Thyroid gland (tissue), 4 donors: ENCODE data around the gene CCDC158. TPM values are rescaled to one million over a fixed set of nuclear protein-coding genes. Genes with fewer than 3 reads are reported as not detected.

Source experiments
- DNase-seq, 2 donors: peaks; one replicate each; pipeline ENCODE4 v3.0.0-alpha.2; 2019
- H3K27ac ChIP-seq, 3 donors: fragments of 200-600 bp; sonication (generic); 1 replicate in 2 of 3; 2 replicates in 1 of 3; pipeline ENCODE4 v1.5.1; 2016 to 2019; ENCODE audit warnings: mild to moderate bottlenecking in 1 of 3, moderate library complexity in 1 of 3
- H3K27me3 ChIP-seq: fragments of 200-600 bp; sonication (generic); one replicate; pipeline ENCODE4 v1.5.1; 2019
- H3K36me3 ChIP-seq, 2 donors: fragments of 200-600 bp; sonication (generic); one replicate each; pipeline ENCODE4 v1.5.1; 2016 to 2019
- H3K4me1 ChIP-seq, 2 donors: fragments of 200-600 bp; sonication (generic); one replicate each; pipeline ENCODE4 v1.5.1; 2017 to 2019
- H3K4me3 ChIP-seq, 3 donors: fragments of 200-600 bp; sonication (generic); replicated peaks in 1 of 3; 1 replicate in 2 of 3; 2 replicates in 1 of 3; pipeline ENCODE4 v1.5.1; 2016; ENCODE audit warnings: mild to moderate bottlenecking in 1 of 3
- H3K9me3 ChIP-seq: fragments of 200-600 bp; sonication (generic); one replicate; pipeline ENCODE4 v1.5.1; 2017
- POLR2A ChIP-seq, 2 donors: fragments of 450-650 bp; IDR thresholded peaks; one replicate each; pipeline ENCODE4 v1.6.1; 2017; ENCODE audit warnings: antibody characterized with exemption in 2 of 2, mild to moderate bottlenecking in 2 of 2, moderate library complexity in 1 of 2
- WGBS, 2 donors: methylation state at CpG; one replicate each; pipeline ENCODE4 v1.1.5; 2017; 5-methylcytosine and 5-hydroxymethylcytosine counted together
- intact Hi-C: fragments of 100-400 bp; cut with DNase I; formaldehyde crosslinking; loops from one replicate; pipeline ENCODE4 v1.15.1; 2023
- total RNA-seq, 4 donors: library from RNA; depleted of rRNA; stranded (reverse); fragments of >200 nt; gene quantifications; one replicate each; pipeline ENCODE4 v1.2.3, GENCODE V29; 2016
- TF ChIP-seq, protein P1 (sequence below), 6 experiments: fragments of 200-600 bp in 3 of 6; fragments of 450-650 bp in 3 of 6; sonication (generic) in 3 of 6; IDR thresholded peaks; one replicate each; pipeline ENCODE4 v1.5.1; 2016 to 2019; ENCODE audit warnings: antibody characterized with exemption in 6 of 6, mild to moderate bottlenecking in 2 of 6, inconsistent platforms in 1 of 6, moderate library complexity in 1 of 6

Gene CCDC158
- total RNA-seq, 4 donors from 2014 or later: 2.0 to 5.8 (median 3.5) TPM

DNA sequence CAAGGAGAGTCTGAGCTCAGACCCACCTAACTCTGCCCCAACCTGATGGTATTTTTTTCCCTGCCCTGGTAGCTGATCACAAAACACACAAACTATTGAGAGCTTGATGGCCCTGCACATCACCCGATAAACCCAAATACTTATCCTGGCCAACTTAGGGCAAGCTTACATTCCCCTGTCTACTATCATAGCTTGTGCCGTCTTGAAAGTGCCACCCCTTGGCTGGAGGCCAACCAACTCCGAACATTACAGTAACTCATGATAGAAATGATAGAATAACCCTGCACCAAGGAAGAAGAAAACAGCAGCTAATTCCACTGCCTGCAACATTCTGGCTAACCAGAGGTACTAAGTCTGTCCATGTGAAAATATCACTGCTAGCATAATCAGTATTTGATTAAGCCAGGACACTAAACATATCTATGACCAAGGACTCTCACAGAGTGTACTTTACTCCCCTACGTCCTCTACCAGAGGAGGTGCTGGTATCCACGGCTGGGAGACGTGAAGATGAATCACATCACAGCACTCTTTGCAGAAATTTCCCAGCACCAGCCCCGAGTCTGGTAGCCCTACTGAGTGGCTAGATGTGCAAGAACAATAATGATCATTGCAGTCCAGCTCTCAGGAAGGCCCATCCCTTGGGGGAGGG, 105.5 kb downstream of the CCDC158 start:
- DNase-seq: no peak
- no peaks in the 10 kb centered on the region for H3K9me3 ChIP-seq
- H3K4me3 ChIP-seq: no peak overlapping the region
- no peak overlapping the region for H3K27ac ChIP-seq
- intact Hi-C loops: no loop called here
- H3K27me3 ChIP-seq: no peaks in the 10 kb centered on the region
- WGBS, 2 donors: 84 to 85% methylated on average over 6 to 7 of the region's 7 CpGs
- H3K4me1 ChIP-seq: no peaks in the 10 kb centered on the region
- TF ChIP-seq, protein P1, sequence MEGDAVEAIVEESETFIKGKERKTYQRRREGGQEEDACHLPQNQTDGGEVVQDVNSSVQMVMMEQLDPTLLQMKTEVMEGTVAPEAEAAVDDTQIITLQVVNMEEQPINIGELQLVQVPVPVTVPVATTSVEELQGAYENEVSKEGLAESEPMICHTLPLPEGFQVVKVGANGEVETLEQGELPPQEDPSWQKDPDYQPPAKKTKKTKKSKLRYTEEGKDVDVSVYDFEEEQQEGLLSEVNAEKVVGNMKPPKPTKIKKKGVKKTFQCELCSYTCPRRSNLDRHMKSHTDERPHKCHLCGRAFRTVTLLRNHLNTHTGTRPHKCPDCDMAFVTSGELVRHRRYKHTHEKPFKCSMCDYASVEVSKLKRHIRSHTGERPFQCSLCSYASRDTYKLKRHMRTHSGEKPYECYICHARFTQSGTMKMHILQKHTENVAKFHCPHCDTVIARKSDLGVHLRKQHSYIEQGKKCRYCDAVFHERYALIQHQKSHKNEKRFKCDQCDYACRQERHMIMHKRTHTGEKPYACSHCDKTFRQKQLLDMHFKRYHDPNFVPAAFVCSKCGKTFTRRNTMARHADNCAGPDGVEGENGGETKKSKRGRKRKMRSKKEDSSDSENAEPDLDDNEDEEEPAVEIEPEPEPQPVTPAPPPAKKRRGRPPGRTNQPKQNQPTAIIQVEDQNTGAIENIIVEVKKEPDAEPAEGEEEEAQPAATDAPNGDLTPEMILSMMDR (IDR thresholded peaks at IDR 0.05): no peak
- no peak for TF ChIP-seq POLR2A (IDR thresholded peaks at IDR 0.05)
- no peaks in the 10 kb centered on the region for H3K36me3 ChIP-seq

DNA sequence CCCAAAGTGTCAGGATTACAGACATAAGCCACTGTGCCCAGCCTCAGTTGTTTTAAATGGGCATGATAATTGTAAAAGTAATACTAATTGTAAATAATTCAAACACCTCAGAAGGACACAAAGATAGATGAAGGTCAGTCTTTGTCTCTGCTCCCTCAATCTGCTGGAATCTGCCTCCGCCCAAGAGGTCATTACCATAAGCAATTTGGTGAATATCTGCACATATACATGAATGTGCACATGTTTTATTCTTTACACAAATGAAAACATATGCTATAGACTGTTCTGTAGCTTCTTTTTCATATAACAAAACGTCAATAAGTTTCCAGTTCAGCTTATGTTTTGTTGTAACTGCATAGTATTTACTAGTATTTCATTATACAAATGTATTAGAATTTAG, 107.4 kb downstream of the CCDC158 start:
- Histone ChIP-seq H3K27me3 (no peaks in the 10 kb centered on the region), H3K4me3 (no peak overlapping the region), H3K27ac (no peak overlapping the region), H3K36me3 (no peaks in the 10 kb centered on the region), H3K4me1 (no peaks in the 10 kb centered on the region), H3K9me3 (no peaks in the 10 kb centered on the region)
- DNase-seq: no peak
- 89% methylated on average over 2 of the region's 2 CpGs for WGBS, 2 donors
- TF ChIP-seq, protein P1 (IDR thresholded peaks at IDR 0.05): no peak
- TF ChIP-seq POLR2A (IDR thresholded peaks at IDR 0.05): no peak
- intact Hi-C loops: no loop called here

DNA sequence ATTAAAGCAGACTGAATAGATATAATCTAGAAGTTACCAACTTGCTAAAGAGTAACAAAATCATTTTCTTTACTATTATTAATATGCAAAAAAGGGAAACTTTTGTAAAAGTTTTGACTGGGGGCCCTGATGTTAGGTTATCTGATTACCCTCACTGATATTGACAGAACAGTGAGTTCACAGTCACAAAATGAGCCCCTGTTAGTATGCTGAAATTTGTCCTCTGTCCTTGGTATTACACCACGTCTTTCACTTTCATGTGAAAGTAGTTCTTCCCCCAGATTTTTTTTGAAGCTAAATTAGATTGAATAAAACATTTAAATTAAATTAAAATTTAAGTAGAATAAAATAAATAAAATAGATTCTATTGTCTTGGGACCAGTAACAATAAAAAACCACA, 108.5 kb downstream of the CCDC158 start:
- DNase-seq: no peak
- no peak overlapping the region for H3K27ac ChIP-seq
- H3K9me3 ChIP-seq: no peaks in the 10 kb centered on the region
- H3K36me3 ChIP-seq: no peaks in the 10 kb centered on the region
- no peaks in the 10 kb centered on the region for H3K27me3 ChIP-seq
- intact Hi-C loops: no loop called here
- TF ChIP-seq, protein P1 (IDR thresholded peaks at IDR 0.05): no peak
- no peak for TF ChIP-seq POLR2A (IDR thresholded peaks at IDR 0.05)
- H3K4me3 ChIP-seq: no peak overlapping the region
- H3K4me1 ChIP-seq: peaks cover 0 to 2% of the 10 kb centered on the region in 2 donors
- WGBS, 2 donors: 80 to 89% methylated on average over 1 of the region's 1 CpG

DNA sequence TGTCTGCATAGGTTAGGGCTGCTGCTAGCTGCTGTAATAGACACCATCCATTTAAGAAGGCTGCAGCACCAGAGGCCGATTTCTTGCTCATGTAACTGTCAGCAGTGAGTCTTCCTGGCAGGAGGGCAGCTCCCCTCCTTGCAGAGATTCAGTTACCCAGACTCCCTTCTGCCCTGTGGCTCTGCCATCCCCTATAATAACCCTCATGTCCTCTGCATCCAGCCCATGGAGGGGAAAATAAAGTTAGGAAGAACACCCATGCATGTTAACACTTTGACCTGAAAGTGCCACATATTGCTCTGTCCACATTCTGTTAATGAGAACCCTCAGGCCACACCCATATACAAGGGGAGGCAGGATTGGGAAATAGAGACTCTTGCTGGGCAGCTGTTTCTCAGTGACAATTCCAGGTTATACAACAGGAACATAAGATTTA, 109.0 kb downstream of the CCDC158 start:
- Histone ChIP-seq H3K4me3 (no peak overlapping the region), H3K27me3 (no peaks in the 10 kb centered on the region), H3K36me3 (no peaks in the 10 kb centered on the region), H3K27ac (no peak overlapping the region), H3K4me1 (peaks cover 3 to 6% of the 10 kb centered on the region in 2 donors), H3K9me3 (no peaks in the 10 kb centered on the region)
- intact Hi-C loops: no loop called here
- 59 to 69% methylated on average over 1 of the region's 1 CpG for WGBS, 2 donors
- TF ChIP-seq, protein P1 (IDR thresholded peaks at IDR 0.05): no peak
- TF ChIP-seq POLR2A (IDR thresholded peaks at IDR 0.05): no peak
- DNase-seq: no peak

DNA sequence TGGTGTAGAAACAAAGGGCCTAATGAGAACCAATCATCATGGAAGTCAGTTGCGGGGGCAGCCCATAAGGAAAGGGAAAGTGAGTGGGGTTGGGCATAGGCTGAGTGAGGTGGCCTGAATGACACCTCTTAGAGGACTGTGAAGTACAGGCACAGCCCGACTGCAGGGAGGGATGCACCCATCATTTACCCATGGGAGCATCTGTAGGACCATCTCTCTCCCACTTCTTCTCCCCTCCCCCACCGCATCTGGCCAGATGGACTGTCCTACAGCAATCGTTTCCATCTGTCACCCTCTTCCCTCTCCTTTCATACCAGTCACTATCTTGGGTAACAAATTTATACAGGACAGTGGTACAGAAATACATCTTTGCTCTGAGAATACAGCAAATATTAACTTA, 110.3 kb downstream of the CCDC158 start:
- Histone ChIP-seq H3K9me3 (no peaks in the 10 kb centered on the region), H3K27ac (no peak overlapping the region), H3K27me3 (no peaks in the 10 kb centered on the region), H3K4me1 (peaks cover 3 to 6% of the 10 kb centered on the region in 2 donors), H3K4me3 (no peak overlapping the region), H3K36me3 (no peaks in the 10 kb centered on the region)
- no peak for DNase-seq
- intact Hi-C loops: no loop called here
- no peak for TF ChIP-seq POLR2A (IDR thresholded peaks at IDR 0.05)
- TF ChIP-seq, protein P1 (IDR thresholded peaks at IDR 0.05): no peak
- WGBS, 2 donors: 89 to 90% methylated on average over 4 of the region's 4 CpGs
